CD4-positive, alpha-beta T cell treated with Interferon alpha-2 for 1 hour (primary cell): ENCODE results near the gene SYT9.

Experiments
- DNase-seq, 2 donors: peaks; one replicate each; pipeline ENCODE4 v3.0.0-alpha.2; 2020 to 2022

Gene SYT9

DNA sequence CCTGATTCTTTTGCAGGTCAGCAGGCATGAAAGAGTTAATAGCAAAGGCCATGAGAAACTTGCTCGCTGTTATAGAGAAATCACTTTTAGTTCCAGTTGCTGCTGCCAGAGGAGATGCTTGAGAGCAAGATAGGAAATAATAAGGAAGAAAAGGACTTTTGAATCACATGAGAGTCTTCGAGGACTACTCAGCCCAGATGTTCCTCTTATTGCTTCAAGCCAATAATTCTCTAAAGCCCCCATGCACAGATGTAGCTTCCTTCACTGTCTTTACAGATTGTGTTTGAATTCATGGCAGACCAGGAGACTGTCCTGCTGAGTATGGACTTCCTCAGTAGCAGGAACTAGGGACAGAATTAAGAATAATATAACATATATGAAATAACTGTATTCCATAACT, 183.5 kb downstream of the SYT9 start:
- no peak for DNase-seq

DNA sequence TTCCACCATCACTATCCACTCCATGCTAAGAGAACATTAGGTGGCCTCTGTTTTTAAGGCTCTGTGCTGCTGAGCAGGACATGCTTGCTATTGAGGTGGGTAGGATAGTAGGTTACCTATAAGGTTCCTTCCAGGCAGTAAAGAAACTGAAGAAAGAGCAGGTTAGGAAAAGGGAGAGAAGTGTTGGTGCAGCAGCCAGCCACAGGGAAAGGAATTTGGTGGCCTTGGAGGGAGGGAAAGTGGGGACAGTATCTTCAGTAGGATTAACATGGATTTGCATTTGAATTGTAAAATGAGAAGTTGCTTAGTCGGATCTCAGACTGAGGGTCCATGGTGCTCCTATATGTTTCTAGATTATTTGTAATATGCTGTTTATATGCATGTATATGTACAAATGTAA, 184.4 kb downstream of the SYT9 start:
- no peak for DNase-seq

DNA sequence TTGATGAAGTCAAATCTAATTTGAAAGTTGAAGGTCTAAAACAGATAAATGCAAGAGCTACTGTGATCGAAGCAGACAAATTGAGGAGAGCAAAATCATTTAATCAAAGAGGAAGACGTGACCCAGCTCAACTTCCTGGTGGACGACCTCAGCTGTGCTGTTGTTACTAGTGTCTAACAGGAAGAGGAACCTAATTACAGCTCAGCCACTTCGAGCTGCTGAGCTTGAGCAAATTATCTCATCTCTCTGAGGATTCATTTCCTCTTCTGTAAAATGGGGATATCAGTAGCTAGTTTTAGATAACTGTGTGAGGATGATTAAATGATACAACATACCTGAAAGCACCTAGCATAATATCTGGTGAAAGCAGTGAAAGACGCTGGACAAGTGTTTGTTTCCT, 185.0 kb downstream of the SYT9 start:
- DNase-seq, result peak; percentile 34 to 37

DNA sequence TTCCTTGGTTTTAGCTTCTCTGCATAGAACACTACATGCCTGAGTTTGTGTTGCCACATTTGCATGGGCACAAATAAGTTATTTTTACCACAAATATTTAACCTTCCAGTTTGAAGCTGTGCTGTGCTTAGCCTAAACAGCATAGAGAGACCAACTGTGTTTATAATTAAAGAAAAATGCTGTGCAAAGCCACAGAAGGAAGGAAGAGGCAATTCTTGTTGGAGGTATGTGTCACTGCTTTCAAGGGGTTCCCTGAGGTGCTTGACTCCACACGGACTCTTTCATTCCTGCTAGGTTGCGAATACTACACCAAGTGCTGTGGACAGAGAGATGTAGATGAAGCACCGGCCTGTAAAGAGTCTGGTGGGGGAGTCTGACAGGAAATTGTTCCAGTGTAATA, 186.0 kb downstream of the SYT9 start:
- no peak for DNase-seq

DNA sequence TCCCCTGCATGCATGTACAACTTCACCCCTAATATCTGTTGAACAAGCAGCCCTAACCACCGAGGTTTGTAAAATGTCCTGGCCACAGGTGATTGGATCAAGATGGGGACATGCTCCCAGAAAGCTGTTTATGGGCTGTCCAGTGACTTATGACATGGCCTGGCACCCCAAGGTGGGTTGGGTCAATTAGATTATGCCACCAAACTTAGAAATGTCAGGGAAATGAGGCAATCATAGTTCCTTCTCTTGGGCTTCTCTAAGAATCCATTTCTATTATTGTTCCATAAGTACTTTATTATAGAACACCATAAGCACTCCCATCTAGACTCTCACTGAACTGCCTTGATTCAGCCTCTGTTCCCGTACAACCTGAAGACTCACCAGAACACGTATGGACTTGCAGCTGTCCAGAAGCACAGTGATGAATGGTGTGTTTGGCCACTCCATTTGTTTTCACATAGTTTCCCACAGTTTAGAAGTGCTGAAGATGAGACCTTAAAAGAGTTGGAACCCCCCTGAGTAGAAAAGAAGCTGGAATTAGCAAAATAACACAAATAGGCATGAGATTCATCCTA, 188.1 kb downstream of the SYT9 start:
- DNase-seq, result no peak

DNA sequence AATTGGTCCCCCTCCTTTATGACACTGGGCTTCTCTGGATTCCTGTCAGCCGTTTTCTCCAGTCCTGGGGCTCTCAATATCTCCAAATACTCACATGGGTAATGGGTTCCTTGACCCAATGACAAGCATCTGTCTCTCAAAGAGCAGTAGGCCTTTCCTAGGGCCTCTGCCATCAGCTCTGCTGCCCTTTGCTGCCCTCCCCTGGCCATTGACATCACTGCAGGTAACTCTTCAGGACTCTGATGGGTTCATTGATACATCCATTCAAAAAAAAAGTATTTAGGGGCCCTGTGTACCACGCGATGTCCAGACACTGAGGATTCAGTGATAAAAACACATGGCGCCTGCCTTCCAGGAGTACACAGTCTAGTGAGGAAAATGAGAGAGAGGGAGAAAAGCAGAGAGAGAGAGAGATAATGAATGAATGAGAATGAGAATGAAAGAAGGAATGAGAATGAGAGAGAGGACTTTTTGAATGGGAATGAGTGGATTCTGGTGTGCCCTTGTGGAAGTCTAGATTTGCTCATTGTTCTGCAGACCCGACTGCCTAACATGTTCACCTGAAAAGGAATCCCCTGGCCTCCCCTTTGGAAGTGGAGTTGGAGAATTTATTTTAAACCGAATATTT, 191.0 kb downstream of the SYT9 start:
- peak; percentile 58 to 63 for DNase-seq

DNA sequence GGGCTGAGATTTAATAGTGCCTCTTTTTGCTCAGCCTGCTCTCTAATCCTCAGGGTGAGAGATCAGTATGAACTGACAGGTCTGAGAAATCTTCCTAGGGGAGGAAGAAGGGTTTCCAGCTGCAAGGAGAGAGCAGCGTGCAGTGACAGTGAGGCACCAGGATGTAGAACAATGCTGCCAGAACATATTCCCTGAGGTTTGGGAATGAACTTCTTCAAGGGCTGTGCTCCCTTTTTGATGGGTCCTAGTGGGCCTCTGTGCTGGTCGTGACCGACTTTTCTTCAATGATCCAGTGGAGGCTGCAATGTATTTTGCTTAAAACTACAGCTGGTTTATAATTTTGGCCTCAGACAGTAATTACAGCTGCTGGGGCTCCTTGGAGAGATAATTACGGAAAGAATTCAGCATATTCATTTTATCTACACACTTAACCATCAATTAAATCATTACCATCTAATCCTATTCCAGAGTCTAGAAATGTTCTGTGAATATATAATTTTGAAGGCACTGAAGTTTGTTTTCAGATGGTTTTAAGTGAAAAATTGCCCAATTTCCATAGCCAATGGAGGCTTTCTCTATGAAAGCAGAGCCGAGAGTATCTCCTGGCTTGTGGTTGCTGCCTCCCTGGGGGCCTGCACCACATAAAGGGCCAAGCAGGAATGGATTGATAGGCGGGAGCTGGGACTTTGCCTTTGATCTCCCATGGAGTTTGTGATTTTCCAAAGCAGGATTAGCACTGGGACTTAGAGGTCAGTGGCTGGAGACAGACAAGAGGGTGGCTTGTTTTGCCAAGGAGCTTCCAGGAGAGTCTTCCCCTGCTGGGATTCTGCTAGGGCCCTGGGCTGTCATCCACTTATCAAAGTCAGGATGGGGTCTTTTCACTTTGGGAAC, 192.6 kb downstream of the SYT9 start:
- DNase-seq, result no peak

DNA sequence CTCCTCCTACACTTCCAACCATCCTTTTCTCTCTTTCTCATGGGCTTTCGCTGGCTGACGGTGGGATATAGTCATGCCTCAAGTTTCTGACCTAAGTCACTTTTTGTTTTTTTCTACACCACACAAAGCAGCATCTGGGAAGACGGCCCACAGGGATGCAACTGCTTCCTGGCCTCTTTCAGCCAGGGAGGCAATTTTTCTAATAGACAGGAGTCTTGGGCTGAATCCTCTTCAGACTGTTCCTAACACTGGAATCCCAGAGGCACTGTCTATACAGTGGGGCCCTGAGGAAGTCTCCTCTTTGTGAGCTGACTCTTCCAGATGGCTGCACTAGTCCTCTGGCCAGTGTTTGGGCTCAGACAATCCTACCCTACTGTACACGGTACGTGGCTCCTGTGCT, 193.9 kb downstream of the SYT9 start:
- no peak for DNase-seq

DNA sequence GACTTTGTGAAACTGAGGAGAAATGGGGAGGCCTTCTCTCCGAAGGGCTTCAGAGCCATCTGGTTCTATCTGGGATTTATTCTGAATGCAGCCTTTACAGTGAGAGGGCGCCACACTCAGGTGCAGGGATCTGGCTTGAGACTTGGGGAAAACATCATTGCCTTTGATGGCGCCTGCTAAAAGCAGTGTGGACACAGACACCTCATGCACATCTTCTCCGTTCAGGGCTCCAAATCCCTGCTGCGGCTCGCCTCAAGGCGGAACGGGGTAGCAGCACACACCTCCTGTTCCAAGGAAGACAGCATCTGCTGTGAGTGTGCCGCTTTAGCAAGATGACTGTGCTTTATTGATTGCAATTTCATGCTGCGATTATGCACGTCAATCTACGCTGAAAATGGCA, 196.5 kb downstream of the SYT9 start:
- no peak for DNase-seq

DNA sequence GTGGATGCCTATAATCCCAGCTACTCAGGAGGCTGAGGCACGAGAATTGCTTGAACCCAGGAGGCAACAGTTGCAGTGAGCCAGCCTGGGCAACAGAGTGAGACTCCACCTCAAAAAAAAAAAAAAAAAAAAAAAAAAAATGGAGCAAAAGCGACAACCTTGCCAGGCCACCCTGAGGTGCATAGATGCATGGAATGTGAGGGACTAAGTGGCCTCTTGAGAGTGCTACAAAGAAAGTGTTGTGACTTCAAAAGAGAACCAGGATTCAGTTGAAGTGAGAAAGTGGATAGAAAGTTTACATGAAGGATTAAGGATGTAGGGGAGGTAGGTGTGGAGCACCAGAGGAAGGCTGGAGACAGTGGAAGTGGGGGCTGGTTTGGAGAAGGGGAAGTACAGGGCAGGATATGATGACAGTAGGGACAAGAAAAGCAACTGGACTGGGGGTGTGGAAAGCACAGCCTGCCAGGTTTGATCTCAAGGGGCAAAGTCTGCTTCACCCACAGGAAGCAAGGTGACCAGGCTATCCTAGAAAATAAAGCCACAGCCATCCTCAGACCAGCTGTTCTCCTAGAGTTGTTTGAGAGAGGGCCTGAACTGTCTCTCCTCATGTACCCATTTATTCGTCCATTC, 197.6 kb downstream of the SYT9 start:
- no peak for DNase-seq

DNA sequence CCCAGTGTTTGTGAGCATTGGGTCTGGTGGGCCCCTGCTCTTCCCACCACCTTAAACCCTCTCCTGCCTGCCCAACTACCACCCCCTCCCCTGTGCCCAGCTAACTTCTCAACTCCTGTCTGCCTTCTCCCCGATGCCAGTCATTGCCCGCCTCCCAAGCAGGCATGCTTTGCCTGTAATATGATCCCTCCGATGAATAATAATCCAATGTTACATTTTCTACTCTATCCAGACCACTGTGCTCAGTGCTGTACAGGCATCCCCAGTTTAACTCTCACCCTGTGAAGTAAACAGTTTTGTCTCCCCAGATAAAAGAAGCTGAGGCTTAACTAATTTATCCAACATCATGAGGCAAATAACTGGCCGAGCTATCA, 198.1 kb downstream of the SYT9 start:
- DNase-seq, result no peak

DNA sequence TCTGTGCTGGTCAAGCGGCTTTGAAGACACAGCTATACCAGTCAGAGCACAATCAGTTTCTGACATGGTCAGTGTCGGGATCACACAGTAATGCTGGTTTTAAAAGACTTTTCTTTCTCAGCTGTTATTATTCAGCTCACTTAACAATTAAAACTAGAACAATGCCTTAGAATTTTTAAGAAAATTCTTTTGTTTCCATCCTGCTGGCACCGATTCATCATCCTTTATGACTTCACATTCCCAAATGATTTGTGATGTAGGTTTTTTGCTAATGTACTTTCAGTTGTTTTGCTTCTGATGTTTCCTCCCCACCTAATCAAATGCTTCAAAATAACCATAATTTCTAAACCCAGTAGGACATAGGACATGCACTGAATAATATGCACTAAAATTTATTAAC, 199.1 kb downstream of the SYT9 start:
- no peak for DNase-seq

DNA sequence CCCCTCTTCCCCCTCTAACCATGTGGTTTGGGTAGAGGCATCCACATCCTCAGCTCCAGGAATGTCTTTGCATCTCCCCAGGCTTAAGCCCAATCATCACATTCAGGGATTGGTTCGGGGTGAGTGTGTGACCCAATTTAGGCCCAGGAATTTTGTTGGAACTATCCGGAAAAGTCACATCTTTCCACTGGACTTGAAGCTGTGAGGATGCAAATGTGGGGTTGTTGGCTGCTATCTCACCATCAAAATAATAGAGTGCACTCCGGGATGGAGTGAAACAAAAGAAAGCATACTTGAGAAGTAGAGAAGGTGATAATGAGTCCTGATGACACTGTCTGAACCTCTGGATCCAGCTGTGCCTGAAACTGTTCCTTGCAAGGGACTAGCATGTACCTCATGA, 199.8 kb downstream of the SYT9 start:
- DNase-seq, result no peak

DNA sequence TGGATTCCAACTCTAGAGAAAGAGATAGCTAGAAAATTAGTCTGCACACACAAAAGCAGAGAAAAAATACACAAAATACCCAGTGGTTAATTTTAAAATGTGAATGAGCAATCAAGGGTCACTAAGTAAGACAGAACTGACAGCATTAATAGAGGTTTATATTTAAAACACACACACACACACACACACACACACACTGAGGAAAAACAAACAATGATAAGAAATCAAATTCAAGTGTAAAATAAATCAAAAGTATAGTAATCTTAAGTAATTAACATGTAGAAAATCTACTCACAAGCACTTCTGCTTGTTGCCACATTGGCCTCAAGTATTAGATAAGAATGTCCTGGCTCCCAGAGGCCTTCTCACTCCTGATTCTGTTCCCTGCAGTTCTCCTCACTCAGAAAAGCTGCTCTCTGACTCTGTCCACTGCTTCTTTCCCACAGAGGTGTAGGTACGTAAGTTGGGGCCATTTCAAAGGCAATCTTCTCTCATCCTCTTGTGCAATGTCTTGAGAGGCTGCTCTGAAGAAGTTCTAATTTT, 200.3 kb downstream of the SYT9 start:
- no peak for DNase-seq

DNA sequence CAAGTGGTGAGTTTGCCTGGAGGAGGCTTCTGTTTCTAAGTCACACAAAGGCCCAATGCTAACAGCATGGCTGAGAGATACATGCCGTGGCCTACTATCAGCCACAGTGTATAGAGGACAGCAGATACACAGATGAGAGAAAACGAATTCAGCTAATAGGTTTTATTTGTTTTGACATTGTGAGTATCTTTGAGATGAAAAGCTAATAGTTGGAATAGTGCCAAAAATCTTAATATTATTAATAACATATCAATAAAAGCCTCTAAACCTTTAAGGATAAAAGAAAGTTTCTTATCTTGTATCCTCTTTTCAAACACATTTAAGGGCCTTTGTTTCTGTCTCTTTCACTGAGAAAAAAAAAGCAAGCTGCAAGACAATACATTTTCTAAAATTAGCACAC, 203.2 kb downstream of the SYT9 start:
- no peak for DNase-seq

DNA sequence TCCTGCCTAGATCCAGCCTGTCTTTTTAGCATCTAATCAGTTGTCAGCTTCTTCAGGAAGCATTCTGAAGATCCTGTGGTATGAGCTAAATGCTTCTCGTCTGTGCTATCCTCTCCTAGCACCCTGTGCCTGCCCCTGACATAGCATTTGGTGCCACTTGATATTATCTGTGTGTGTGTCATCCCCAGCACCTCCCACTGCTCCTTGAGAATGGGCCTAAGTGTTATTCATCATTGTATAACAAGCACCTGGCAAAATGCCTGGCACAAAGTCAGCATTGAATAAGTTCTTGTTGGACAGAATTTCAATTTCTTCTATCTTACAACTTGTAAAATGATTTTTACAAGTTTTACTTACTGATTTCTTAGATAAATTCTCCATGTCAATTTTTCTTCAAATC, 205.5 kb downstream of the SYT9 start:
- no peak for DNase-seq

DNA sequence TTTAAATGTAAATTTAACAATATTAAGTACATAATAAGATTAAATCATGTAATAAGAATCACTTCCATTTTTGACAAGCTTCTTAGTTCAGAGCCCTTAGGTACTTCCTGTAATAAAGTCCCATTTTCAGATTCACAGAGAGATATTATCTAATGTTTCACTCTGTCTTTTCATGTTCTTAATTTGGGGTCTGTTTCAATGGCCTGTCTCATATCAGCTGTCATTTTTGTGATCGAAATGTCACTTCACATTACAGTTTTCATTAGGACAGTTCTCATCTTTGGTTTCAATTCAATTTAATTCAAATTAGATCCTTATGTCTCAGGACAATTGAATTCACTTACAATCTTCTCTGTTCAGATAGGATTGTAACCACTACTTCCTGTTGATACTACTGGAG, 211.0 kb downstream of the SYT9 start:
- DNase-seq, result no peak

DNA sequence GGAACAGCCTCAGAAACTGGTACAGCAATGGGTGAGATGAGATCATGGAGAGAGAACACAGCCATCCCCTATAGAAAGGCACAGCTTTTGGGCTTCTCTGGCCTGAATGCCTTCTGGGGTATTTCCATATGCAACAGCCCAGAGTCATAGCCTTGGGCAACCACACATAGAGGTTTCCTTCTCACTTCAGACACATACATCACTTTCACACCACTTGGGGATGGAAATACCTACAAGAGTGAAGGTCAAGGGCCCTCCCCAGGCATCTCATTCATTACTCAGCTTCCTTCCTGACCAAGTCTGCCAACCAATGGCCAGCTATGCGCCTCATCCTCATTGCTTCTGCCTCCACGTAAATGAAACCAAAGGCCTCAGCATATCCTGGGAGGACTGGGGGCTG, 215.9 kb downstream of the SYT9 start:
- DNase-seq, result no peak

DNA sequence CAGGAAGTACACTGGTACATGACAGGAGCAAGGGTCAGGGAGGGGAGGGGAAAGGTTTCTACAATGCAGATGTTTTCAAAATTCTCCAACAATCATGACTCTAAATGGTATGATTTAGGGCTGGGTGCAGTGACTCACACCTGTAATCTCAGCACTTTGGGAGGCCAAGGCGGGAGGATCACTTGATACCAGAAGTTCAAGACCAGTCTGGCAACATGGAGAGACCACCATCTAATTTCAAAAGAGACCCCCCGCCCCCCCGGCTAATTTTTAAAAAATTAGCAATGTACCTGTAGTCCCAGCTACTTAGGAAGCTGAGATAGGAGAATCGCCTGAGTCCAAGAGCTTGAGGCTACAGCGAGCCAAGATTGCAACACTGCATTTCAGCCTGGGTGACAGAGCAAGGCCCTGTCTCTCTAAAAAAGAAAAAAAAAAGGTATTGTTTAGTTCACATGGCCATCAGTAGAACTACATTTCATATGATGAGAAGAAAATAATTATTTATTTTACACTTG, 217.7 kb downstream of the SYT9 start:
- DNase-seq, result no peak

DNA sequence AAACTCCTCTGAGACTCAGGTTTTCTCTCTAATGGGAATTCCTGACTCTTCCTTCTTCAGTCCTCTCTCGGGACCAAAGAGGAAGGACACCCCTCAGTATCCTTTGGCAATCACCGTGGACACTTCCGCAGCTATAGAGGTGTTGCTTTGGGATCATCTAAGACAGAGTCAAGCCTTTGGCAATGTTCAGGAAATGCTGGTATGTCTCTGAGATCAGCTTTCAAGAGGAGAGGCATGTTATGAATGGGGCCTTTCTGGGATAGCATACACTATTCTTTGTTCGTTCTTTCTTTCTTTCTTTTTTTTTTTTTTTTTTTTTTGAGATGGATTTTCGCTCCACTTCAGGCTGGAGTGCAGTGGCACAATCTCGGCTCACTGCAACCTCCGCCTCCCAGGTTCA, 219.4 kb downstream of the SYT9 start:
- no peak for DNase-seq

DNA sequence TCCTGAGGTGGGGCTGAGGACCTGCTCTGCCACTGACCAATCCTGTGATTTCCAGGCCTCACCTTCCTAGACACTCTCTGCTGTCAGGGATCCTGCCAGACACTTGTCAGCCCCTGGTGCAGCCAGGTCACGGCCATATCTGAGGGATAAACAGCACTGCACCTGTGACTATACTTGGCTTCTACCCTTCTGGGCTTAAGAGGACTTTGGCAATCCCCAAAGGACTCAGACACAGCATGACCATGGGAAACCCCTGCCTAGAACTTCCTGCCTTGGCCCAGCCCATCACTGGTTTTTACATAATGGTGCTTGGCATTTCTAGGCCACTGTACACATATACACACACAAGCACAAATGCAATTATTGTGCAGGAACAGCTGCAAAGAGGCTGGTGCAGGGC, 222.0 kb downstream of the SYT9 start:
- peak in 1 of 2 donors; percentile 9 for DNase-seq

DNA sequence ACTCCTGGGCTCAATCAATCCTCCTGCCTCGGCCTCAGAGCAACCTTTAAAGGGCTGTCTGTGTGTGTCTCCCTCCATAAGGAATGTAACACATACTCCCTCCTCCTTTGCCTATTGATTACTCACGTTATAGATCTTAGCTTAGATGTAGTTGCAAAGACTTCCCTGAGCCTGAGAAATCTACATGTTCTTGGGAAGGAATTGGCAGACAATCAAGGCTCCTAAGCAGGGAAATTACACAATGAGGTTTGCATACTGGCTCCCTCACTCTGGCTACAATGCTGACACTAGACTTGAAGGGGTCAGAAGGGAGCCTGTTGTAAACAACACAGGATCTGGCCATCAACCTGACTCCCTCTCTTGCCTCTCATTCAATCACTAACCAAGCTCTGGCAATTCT, 228.4 kb downstream of the SYT9 start:
- no peak for DNase-seq

DNA sequence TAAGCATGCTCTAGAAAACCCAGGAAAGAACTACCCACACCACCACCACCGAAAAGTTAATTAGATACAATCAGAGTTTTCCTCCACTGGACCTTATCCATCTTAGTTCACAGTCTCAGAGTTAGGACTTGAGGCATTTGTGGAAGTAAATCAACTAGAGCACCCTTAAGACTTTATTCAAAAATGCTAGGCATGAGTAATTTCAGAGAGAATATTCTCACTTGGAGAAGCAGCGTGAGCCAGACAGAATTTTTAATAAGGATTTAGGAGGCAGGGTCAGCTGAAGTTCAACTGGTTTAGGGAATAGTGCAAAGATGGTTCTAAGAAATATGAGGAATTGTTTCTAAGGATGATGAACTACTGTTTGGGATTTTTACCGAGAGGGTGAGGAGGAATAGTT, 232.4 kb downstream of the SYT9 start:
- no peak for DNase-seq
